ENCODE measurements around the gene DDX53.

The DDX53 gene

GRCh38 chrX:22999696-23000223 lies at the start of gene DDX53:
DDX53 (plus strand) TSS chrX:22999960; CDS start chrX:23000058, 98 bp downstream.
- DNase-seq (ENCODE audit: low spot score) = no peak

- DNase-seq (ENCODE audit: low spot score) = no peak
Measured at GRCh38 chrX:22950269-22951266, 49.2 kb upstream of the DDX53 start.

GRCh38 chrX:22952010-22952409 lies 47.8 kb upstream of the DDX53 start:
- DNase-seq (ENCODE audit: low spot score) = no peak

GRCh38 chrX:22958250-22958649 lies 41.5 kb upstream of the DDX53 start:
- no peak for DNase-seq (ENCODE audit: low spot score)

- no peak for DNase-seq (ENCODE audit: low spot score)
Measured at GRCh38 chrX:22959204-22959920, 40.4 kb upstream of the DDX53 start.

GRCh38 chrX:22963196-22963595 lies 36.6 kb upstream of the DDX53 start:
- DNase-seq (ENCODE audit: low spot score) = no peak

- DNase-seq (ENCODE audit: low spot score) = no peak
Measured at GRCh38 chrX:22968494-22968893, 31.3 kb upstream of the DDX53 start.

GRCh38 chrX:22969411-22969810 lies 30.3 kb upstream of the DDX53 start:
- DNase-seq (ENCODE audit: low spot score) = no peak

GRCh38 chrX:22970861-22971260 lies 28.9 kb upstream of the DDX53 start:
- no peak for DNase-seq (ENCODE audit: low spot score)

- DNase-seq (ENCODE audit: low spot score) = no peak
Measured at GRCh38 chrX:22974616-22975015, 25.1 kb upstream of the DDX53 start.

- no peak for DNase-seq (ENCODE audit: low spot score)
Measured at GRCh38 chrX:22975786-22976185, 24.0 kb upstream of the DDX53 start.

GRCh38 chrX:22985958-22986357 lies 13.8 kb upstream of the DDX53 start:
- DNase-seq (ENCODE audit: low spot score) = no peak

- no peak for DNase-seq (ENCODE audit: low spot score)
Measured at GRCh38 chrX:22987452-22987851, 12.3 kb upstream of the DDX53 start.

GRCh38 chrX:23003116-23003515 lies 3.4 kb downstream of the DDX53 start:
- no peak for DNase-seq (ENCODE audit: low spot score)

- no peak for DNase-seq (ENCODE audit: low spot score)
Measured at GRCh38 chrX:23008431-23009099, 8.8 kb downstream of the DDX53 start.

- no peak for DNase-seq (ENCODE audit: low spot score)
Measured at GRCh38 chrX:23012162-23012561, 12.4 kb downstream of the DDX53 start.

GRCh38 chrX:23012636-23013035 lies 12.9 kb downstream of the DDX53 start:
- DNase-seq (ENCODE audit: low spot score) = no peak

- no peak for DNase-seq (ENCODE audit: low spot score)
Measured at GRCh38 chrX:23013366-23013765, 13.6 kb downstream of the DDX53 start.

GRCh38 chrX:23031600-23031999 lies 31.8 kb downstream of the DDX53 start:
- no peak for DNase-seq (ENCODE audit: low spot score)

GRCh38 chrX:23035493-23035892 lies 35.7 kb downstream of the DDX53 start:
- no peak for DNase-seq (ENCODE audit: low spot score)

GRCh38 chrX:23046443-23046842 lies 46.7 kb downstream of the DDX53 start:
- no peak for DNase-seq (ENCODE audit: low spot score)

Measured in CD4-positive, alpha-beta T cell treated with Interleukin-15 for 4 hours (primary cell).